ENCODE measurements around the gene MAF. TPM values are rescaled to one million over a fixed set of nuclear protein-coding genes. Genes with fewer than 3 reads are reported as not detected.

Gene MAF
- total RNA-seq = 20.2 TPM
- polyA plus RNA-seq = 42.2 TPM
- long read RNA-seq, donor 1, full-length matches to known transcripts = 17 of 17 reads
- long read RNA-seq, donor 1, partial matches to known transcripts = 0 of 17 reads
- long read RNA-seq, donor 1, other reads (novel, unspliced or antisense) = 0 of 17 reads
- long read RNA-seq, donor 2 = 0 reads
- long read RNA-seq, donor 3, full-length matches to known transcripts = 99 of 99 reads
- long read RNA-seq, donor 3, partial matches to known transcripts = 0 of 99 reads
- long read RNA-seq, donor 3, other reads (novel, unspliced or antisense) = 0 of 99 reads
- long read RNA-seq, donor 4, full-length matches to known transcripts = 123 of 123 reads
- long read RNA-seq, donor 4, partial matches to known transcripts = 0 of 123 reads
- long read RNA-seq, donor 4, other reads (novel, unspliced or antisense) = 0 of 123 reads
- long read RNA-seq, donor 5, full-length matches to known transcripts = 224 of 224 reads
- long read RNA-seq, donor 5, partial matches to known transcripts = 0 of 224 reads
- long read RNA-seq, donor 5, other reads (novel, unspliced or antisense) = 0 of 224 reads
- long read RNA-seq, donor 6, full-length matches to known transcripts = 77 of 77 reads
- long read RNA-seq, donor 6, partial matches to known transcripts = 0 of 77 reads
- long read RNA-seq, donor 6, other reads (novel, unspliced or antisense) = 0 of 77 reads
- long read RNA-seq, donor 7, full-length matches to known transcripts = 110 of 110 reads
- long read RNA-seq, donor 7, partial matches to known transcripts = 0 of 110 reads
- long read RNA-seq, donor 7, other reads (novel, unspliced or antisense) = 0 of 110 reads
- long read RNA-seq, donor 8, full-length matches to known transcripts = 65 of 65 reads
- long read RNA-seq, donor 8, partial matches to known transcripts = 0 of 65 reads
- long read RNA-seq, donor 8, other reads (novel, unspliced or antisense) = 0 of 65 reads
- long read RNA-seq, donor 9, full-length matches to known transcripts = 50 of 50 reads
- long read RNA-seq, donor 9, partial matches to known transcripts = 0 of 50 reads
- long read RNA-seq, donor 9, other reads (novel, unspliced or antisense) = 0 of 50 reads
- long read RNA-seq, donor 10, full-length matches to known transcripts = 92 of 92 reads
- long read RNA-seq, donor 10, partial matches to known transcripts = 0 of 92 reads
- long read RNA-seq, donor 10, other reads (novel, unspliced or antisense) = 0 of 92 reads

- under 1% methylated on average over 25 of the region's 25 CpGs for WGBS
- Histone ChIP-seq H3K9me3 (ENCODE audit: control insufficient read depth in 2 of 2, insufficient read depth in 1 of 2, low read length in 1 of 2) (peaks cover 0 to 3% of the 10 kb centered on the region in 2 donors), H3K27me3 (ENCODE audit: control insufficient read depth in 2 of 2, insufficient read depth in 1 of 2, low read length in 1 of 2) (peaks cover 18 to 38% of the 10 kb centered on the region in 2 donors), H3K4me3 (ENCODE audit: low read length in 2 of 2) (peak within 1 kb of the TSS; percentile 54 to 58), H3K36me3 (ENCODE audit: control insufficient read depth in 2 of 2, insufficient read depth in 2 of 2, low read length in 1 of 2) (no peaks in the 10 kb centered on the region), H3K4me1 (ENCODE audit: control insufficient read depth in 2 of 2, insufficient read depth in 2 of 2, low read length in 2 of 2) (peaks cover 10 to 28% of the 10 kb centered on the region in 2 donors), H3K27ac (ENCODE audit: low read depth in 1 of 2, low read length in 1 of 2) (peak within 1 kb of the TSS; percentile 80 to 84)
- DNase-seq (ENCODE audit: low read depth in 6 of 9, low spot score in 9 of 9) = peak; percentile 73 to 96 (median 89)
Measured at GRCh38 chr16:79600638-79601091, at the start of gene MAF. Gene MAF, minus strand, starts transcription at chr16:79600737. Its CDS starts 835 bp downstream, at chr16:79599902.

- Histone ChIP-seq H3K27ac (ENCODE audit: low read depth in 1 of 2, low read length in 1 of 2) (no peak overlapping the region), H3K36me3 (ENCODE audit: control insufficient read depth in 2 of 2, insufficient read depth in 2 of 2, low read length in 1 of 2) (no peaks in the 10 kb centered on the region), H3K4me1 (ENCODE audit: control insufficient read depth in 2 of 2, insufficient read depth in 2 of 2, low read length in 2 of 2) (peaks cover 0 to 17% of the 10 kb centered on the region in 2 donors), H3K4me3 (ENCODE audit: low read length in 2 of 2) (no peak overlapping the region), H3K27me3 (ENCODE audit: control insufficient read depth in 2 of 2, insufficient read depth in 1 of 2, low read length in 1 of 2) (no peaks in the 10 kb centered on the region), H3K9me3 (ENCODE audit: control insufficient read depth in 2 of 2, insufficient read depth in 1 of 2, low read length in 1 of 2) (no peaks in the 10 kb centered on the region)
- DNase-seq (ENCODE audit: low read depth in 6 of 9, low spot score in 9 of 9) = no peak
- 95% methylated on average over 4 of the region's 4 CpGs for WGBS
Measured at GRCh38 chr16:79648826-79649225, 48.3 kb upstream of the MAF start.

- 97% methylated on average over 3 of the region's 3 CpGs for WGBS
- Histone ChIP-seq H3K4me1 (ENCODE audit: control insufficient read depth in 2 of 2, insufficient read depth in 2 of 2, low read length in 2 of 2) (peaks cover 0 to 6% of the 10 kb centered on the region in 2 donors), H3K27me3 (ENCODE audit: control insufficient read depth in 2 of 2, insufficient read depth in 1 of 2, low read length in 1 of 2) (no peaks in the 10 kb centered on the region), H3K27ac (ENCODE audit: low read depth in 1 of 2, low read length in 1 of 2) (no peak overlapping the region), H3K9me3 (ENCODE audit: control insufficient read depth in 2 of 2, insufficient read depth in 1 of 2, low read length in 1 of 2) (no peaks in the 10 kb centered on the region), H3K4me3 (ENCODE audit: low read length in 2 of 2) (no peak overlapping the region), H3K36me3 (ENCODE audit: control insufficient read depth in 2 of 2, insufficient read depth in 2 of 2, low read length in 1 of 2) (no peaks in the 10 kb centered on the region)
- DNase-seq (ENCODE audit: low read depth in 6 of 9, low spot score in 9 of 9) = no peak
Measured at GRCh38 chr16:79647586-79647985, 47.0 kb upstream of the MAF start.

- Histone ChIP-seq H3K9me3 (ENCODE audit: control insufficient read depth in 2 of 2, insufficient read depth in 1 of 2, low read length in 1 of 2) (no peaks in the 10 kb centered on the region), H3K4me1 (ENCODE audit: control insufficient read depth in 2 of 2, insufficient read depth in 2 of 2, low read length in 2 of 2) (peaks cover 0 to 2% of the 10 kb centered on the region in 2 donors), H3K27ac (ENCODE audit: low read depth in 1 of 2, low read length in 1 of 2) (no peak overlapping the region), H3K27me3 (ENCODE audit: control insufficient read depth in 2 of 2, insufficient read depth in 1 of 2, low read length in 1 of 2) (no peaks in the 10 kb centered on the region), H3K4me3 (ENCODE audit: low read length in 2 of 2) (no peak overlapping the region), H3K36me3 (ENCODE audit: control insufficient read depth in 2 of 2, insufficient read depth in 2 of 2, low read length in 1 of 2) (no peaks in the 10 kb centered on the region)
- WGBS = 98% methylated on average over 4 of the region's 4 CpGs
- DNase-seq (ENCODE audit: low read depth in 6 of 9, low spot score in 9 of 9) = no peak
Measured at GRCh38 chr16:79645701-79646100, 45.2 kb upstream of the MAF start.

GRCh38 chr16:79644971-79645667 lies 44.6 kb upstream of the MAF start:
- no peak for DNase-seq (ENCODE audit: low read depth in 6 of 9, low spot score in 9 of 9)
- Histone ChIP-seq H3K9me3 (ENCODE audit: control insufficient read depth in 2 of 2, insufficient read depth in 1 of 2, low read length in 1 of 2) (no peaks in the 10 kb centered on the region), H3K4me1 (ENCODE audit: control insufficient read depth in 2 of 2, insufficient read depth in 2 of 2, low read length in 2 of 2) (peaks cover 0 to 2% of the 10 kb centered on the region in 2 donors), H3K27ac (ENCODE audit: low read depth in 1 of 2, low read length in 1 of 2) (no peak overlapping the region), H3K27me3 (ENCODE audit: control insufficient read depth in 2 of 2, insufficient read depth in 1 of 2, low read length in 1 of 2) (no peaks in the 10 kb centered on the region), H3K4me3 (ENCODE audit: low read length in 2 of 2) (no peak overlapping the region), H3K36me3 (ENCODE audit: control insufficient read depth in 2 of 2, insufficient read depth in 2 of 2, low read length in 1 of 2) (no peaks in the 10 kb centered on the region)
- 96% methylated on average over 6 of the region's 6 CpGs for WGBS

GRCh38 chr16:79642652-79643051 lies 42.1 kb upstream of the MAF start:
- H3K4me1 ChIP-seq (ENCODE audit: control insufficient read depth in 2 of 2, insufficient read depth in 2 of 2, low read length in 2 of 2) = peaks cover 0 to 8% of the 10 kb centered on the region in 2 donors
- H3K9me3 ChIP-seq (ENCODE audit: control insufficient read depth in 2 of 2, insufficient read depth in 1 of 2, low read length in 1 of 2) = no peaks in the 10 kb centered on the region
- no peak overlapping the region for H3K27ac ChIP-seq (ENCODE audit: low read depth in 1 of 2, low read length in 1 of 2)
- H3K27me3 ChIP-seq (ENCODE audit: control insufficient read depth in 2 of 2, insufficient read depth in 1 of 2, low read length in 1 of 2) = no peaks in the 10 kb centered on the region
- 97% methylated on average over 4 of the region's 4 CpGs for WGBS
- DNase-seq (ENCODE audit: low read depth in 6 of 9, low spot score in 9 of 9) = no peak
- H3K4me3 ChIP-seq (ENCODE audit: low read length in 2 of 2) = no peak overlapping the region
- H3K36me3 ChIP-seq (ENCODE audit: control insufficient read depth in 2 of 2, insufficient read depth in 2 of 2, low read length in 1 of 2) = no peaks in the 10 kb centered on the region

- H3K4me1 ChIP-seq (ENCODE audit: control insufficient read depth in 2 of 2, insufficient read depth in 2 of 2, low read length in 2 of 2) = peaks cover 0 to 8% of the 10 kb centered on the region in 2 donors
- peak overlapping the region; percentile 74 to 76 for H3K27ac ChIP-seq (ENCODE audit: low read depth in 1 of 2, low read length in 1 of 2)
- WGBS = 33% methylated on average over 16 of the region's 16 CpGs
- no peaks in the 10 kb centered on the region for H3K36me3 ChIP-seq (ENCODE audit: control insufficient read depth in 2 of 2, insufficient read depth in 2 of 2, low read length in 1 of 2)
- no peak overlapping the region for H3K4me3 ChIP-seq (ENCODE audit: low read length in 2 of 2)
- no peaks in the 10 kb centered on the region for H3K27me3 ChIP-seq (ENCODE audit: control insufficient read depth in 2 of 2, insufficient read depth in 1 of 2, low read length in 1 of 2)
- DNase-seq (ENCODE audit: low read depth in 6 of 9, low spot score in 9 of 9) = peak in 1 of 9 donors; percentile 20
- no peaks in the 10 kb centered on the region for H3K9me3 ChIP-seq (ENCODE audit: control insufficient read depth in 2 of 2, insufficient read depth in 1 of 2, low read length in 1 of 2)
Measured at GRCh38 chr16:79640513-79641360, 40.2 kb upstream of the MAF start.

Data from thymus (tissue), 14 donors.